Rectal smooth muscle tissue (tissue), 1 donor: Measurements from ENCODE around the gene PFN3.

Experiments used
- H3K27ac ChIP-seq: one replicate; pipeline ENCODE4 v1.7.0; 2013; ENCODE audit warnings: low read depth, low read length, inconsistent platforms
- H3K27me3 ChIP-seq: one replicate; pipeline ENCODE4 v1.7.0; 2013; ENCODE audit warnings: low read length; ENCODE audit not compliant: control insufficient read depth, insufficient read depth
- H3K36me3 ChIP-seq: one replicate; pipeline ENCODE4 v1.7.0; 2013; ENCODE audit warnings: low read length; ENCODE audit not compliant: control insufficient read depth, insufficient read depth
- H3K4me1 ChIP-seq: one replicate; pipeline ENCODE4 v1.7.0; 2013; ENCODE audit warnings: low read length; ENCODE audit not compliant: control insufficient read depth, insufficient read depth
- H3K4me3 ChIP-seq: one replicate; pipeline ENCODE4 v1.7.0; 2013; ENCODE audit warnings: low read length
- H3K9ac ChIP-seq: one replicate; pipeline ENCODE4 v1.7.0; 2013; ENCODE audit warnings: low read length

PFN3 gene

GRCh38 chr5:177433658-177434217 is 33.3 kb upstream of the PFN3 start:
- Histone ChIP-seq H3K4me3 (no peak overlapping the region), H3K4me1 (no peaks in the 10 kb centered on the region), H3K27me3 (no peaks in the 10 kb centered on the region), H3K27ac (no peak overlapping the region), H3K9ac (no peak overlapping the region), H3K36me3 (peaks cover 33% of the 10 kb centered on the region)

DNA sequence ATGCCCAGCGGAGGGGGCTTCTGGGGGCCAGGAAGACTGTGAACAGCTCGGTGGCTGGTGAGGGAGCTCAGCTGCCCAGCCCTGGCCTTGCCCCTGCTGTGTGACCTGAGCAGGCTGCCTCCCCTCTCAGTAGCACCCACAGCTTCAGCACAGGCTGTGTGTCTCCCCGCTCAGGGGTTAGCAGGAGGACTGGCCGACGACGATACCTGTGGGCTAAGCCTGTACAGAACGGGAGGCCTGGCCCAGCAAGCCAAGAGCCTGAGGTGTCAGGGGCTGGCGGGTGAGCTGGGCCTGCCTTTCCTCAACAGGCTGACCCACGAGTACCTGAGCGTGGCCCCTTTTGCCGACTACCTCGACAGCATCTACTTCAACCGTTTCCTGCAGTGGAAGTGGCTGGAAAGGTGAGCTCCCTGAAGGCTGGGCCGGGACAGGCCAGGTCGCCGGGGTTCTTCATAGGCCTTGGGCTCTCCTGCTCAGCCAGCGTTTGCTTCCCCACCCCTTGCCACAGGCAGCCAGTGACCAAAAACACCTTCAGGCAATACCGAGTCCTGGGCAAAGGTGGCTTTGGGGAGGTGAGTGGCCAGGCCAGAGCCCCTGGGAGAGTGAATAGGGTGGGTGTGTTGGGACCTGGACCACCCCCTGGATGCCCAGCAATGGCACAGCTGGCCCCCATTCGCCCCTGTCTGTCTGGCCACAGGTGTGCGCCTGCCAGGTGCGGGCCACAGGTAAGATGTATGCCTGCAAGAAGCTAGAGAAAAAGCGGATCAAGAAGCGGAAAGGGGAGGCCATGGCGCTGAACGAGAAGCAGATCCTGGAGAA is 32.6 kb upstream of the PFN3 start:
- Histone ChIP-seq H3K27ac (no peak overlapping the region), H3K4me1 (no peaks in the 10 kb centered on the region), H3K9ac (no peak overlapping the region), H3K36me3 (peaks cover 31% of the 10 kb centered on the region), H3K27me3 (no peaks in the 10 kb centered on the region), H3K4me3 (no peak overlapping the region)

GRCh38 chr5:177432143-177432838 is 31.8 kb upstream of the PFN3 start:
- Histone ChIP-seq H3K36me3 (peaks cover 31% of the 10 kb centered on the region), H3K27me3 (no peaks in the 10 kb centered on the region), H3K4me3 (peak overlapping the region; percentile 23), H3K27ac (peak overlapping the region; percentile 10), H3K9ac (peak overlapping the region; percentile 6), H3K4me1 (peaks cover 4% of the 10 kb centered on the region)

DNA sequence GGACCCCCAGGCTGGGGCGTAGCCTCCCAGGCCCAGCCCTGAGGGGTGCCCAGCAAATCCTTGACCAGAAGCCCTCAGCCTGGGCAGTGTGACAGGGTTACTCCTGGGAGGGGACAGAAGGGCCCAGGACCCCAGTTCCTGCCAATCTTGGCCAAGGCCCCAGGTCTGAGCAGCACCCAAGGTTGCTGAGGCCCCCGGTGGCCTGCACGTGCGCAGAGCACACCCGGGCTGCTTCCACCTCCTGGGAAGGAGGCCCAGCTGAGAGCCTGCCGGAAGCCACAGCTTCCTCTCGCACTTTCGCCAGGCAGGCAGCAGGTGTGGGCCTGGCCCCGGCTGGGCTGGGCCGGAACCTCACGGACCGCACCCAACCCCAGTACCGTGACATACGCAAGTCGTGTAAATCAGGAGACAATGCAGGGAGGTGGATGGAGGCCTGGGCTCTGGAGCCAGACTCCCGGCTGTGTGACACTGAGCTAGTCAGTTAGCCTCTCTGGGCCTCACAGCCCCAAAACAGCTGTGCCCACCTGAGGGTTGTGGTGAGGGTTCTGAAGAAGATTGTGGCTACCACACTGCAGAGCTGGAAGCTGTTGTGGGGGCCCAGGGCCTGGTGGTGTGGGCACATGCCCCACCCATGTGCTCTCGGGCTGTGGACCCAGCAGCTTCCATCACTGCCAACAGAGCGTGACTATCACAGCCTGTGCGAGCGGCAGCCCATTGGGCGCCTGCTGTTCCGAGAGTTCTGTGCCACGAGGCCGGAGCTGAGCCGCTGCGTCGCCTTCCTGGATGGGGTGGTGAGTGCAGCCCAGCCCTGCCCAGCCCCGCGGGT is 31.1 kb upstream of the PFN3 start:
- Histone ChIP-seq H3K36me3 (peaks cover 29% of the 10 kb centered on the region), H3K4me1 (peaks cover 7% of the 10 kb centered on the region), H3K4me3 (peak overlapping the region; percentile 23), H3K27me3 (no peaks in the 10 kb centered on the region), H3K27ac (peak overlapping the region; percentile 10), H3K9ac (no peak overlapping the region)

DNA sequence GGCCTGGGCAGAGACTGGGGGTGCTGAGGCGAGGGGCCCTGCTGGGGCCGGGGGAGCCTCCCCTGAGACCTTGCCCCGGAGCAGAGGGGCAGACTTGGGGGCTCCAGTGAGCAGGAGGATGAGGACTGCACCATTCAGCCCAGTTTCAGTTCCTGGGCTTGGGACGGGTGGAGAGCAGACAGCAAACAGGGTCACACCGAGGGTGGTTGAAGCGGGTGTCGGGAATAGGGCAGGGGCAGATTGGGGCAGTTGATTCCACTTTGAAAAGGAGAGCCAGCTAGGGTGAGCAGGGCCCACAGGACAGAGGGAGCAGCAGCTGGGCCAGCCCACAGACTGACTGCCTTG is 30.5 kb upstream of the PFN3 start:
- Histone ChIP-seq H3K4me1 (peaks cover 7% of the 10 kb centered on the region), H3K27me3 (no peaks in the 10 kb centered on the region), H3K27ac (no peak overlapping the region), H3K9ac (no peak overlapping the region), H3K36me3 (peaks cover 25% of the 10 kb centered on the region), H3K4me3 (no peak overlapping the region)

GRCh38 chr5:177430140-177430951 is 29.9 kb upstream of the PFN3 start:
- H3K36me3 ChIP-seq: peaks cover 23% of the 10 kb centered on the region
- H3K4me1 ChIP-seq: peaks cover 11% of the 10 kb centered on the region
- H3K27me3 ChIP-seq: no peaks in the 10 kb centered on the region

GRCh38 chr5:177429248-177430040 is 29.0 kb upstream of the PFN3 start:
- no peak overlapping the region for H3K27ac ChIP-seq
- H3K36me3 ChIP-seq: peaks cover 19% of the 10 kb centered on the region
- no peak overlapping the region for H3K4me3 ChIP-seq
- H3K4me1 ChIP-seq: peaks cover 11% of the 10 kb centered on the region
- H3K27me3 ChIP-seq: no peaks in the 10 kb centered on the region
- H3K9ac ChIP-seq: no peak overlapping the region

More at GRCh38 chr5:177430140-177430951, 29.9 kb upstream of the PFN3 start:
- H3K27ac ChIP-seq: no peak overlapping the region
- no peak overlapping the region for H3K4me3 ChIP-seq
- H3K9ac ChIP-seq: no peak overlapping the region

GRCh38 chr5:177428574-177429217 is 28.2 kb upstream of the PFN3 start:
- no peak overlapping the region for H3K4me3 ChIP-seq
- H3K4me1 ChIP-seq: peaks cover 11% of the 10 kb centered on the region
- peaks cover 14% of the 10 kb centered on the region for H3K36me3 ChIP-seq
- no peak overlapping the region for H3K9ac ChIP-seq
- no peaks in the 10 kb centered on the region for H3K27me3 ChIP-seq
- no peak overlapping the region for H3K27ac ChIP-seq

- H3K9ac ChIP-seq: no peak overlapping the region
- no peak overlapping the region for H3K27ac ChIP-seq
- peak overlapping the region; percentile 81 for H3K4me3 ChIP-seq
- peaks cover 11% of the 10 kb centered on the region for H3K4me1 ChIP-seq
- no peaks in the 10 kb centered on the region for H3K27me3 ChIP-seq
- H3K36me3 ChIP-seq: peaks cover 11% of the 10 kb centered on the region
Observed at GRCh38 chr5:177427919-177428573, 27.6 kb upstream of the PFN3 start.

DNA sequence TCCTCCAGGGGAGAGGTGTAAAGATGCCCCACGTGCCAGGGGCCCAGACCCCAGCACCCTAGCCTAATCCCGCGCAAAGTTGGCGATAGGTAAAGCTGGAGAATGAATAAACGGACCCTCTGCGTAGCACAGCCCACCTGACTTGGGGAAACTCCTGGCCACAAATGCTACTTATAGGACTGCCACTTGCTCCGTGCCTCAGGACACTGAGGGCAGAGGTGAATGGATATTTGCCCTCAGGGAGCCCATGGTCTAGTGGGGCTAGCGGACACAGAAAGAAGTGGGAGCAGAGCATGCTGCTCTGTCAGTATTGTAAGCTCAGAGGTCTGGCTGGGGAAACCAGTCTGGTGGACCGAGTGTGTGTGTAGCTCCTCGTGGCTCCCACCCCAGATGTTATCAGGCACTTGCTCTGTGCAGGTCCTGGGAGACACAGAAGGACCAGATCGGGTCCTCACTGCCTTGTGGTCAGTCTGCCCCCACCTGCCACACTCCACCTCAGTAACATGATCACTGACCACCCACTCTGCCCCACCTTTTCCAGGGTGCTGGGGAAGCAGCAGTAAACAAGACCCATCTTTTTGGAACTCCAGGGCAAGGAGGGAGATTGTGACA is 26.9 kb upstream of the PFN3 start:
- H3K4me3 ChIP-seq: peak overlapping the region; percentile 81
- H3K4me1 ChIP-seq: peaks cover 11% of the 10 kb centered on the region
- peak overlapping the region; percentile 87 for H3K9ac ChIP-seq
- peak overlapping the region; percentile 84 for H3K27ac ChIP-seq
- no peaks in the 10 kb centered on the region for H3K27me3 ChIP-seq
- H3K36me3 ChIP-seq: peaks cover 8% of the 10 kb centered on the region
